Lower lobe of right lung (tissue), 2 donors: ENCODE results near the gene NDUFB6. TPM values are rescaled to one million over a fixed set of nuclear protein-coding genes. Genes with fewer than 3 reads are reported as not detected.

Experiments used
- ATAC-seq, 2 donors: fragments of 200-7000 bp; cut with Tn5 transposase; one replicate each; pipeline ENCODE4 v1.9.1; 2020 to 2022; ENCODE audit warnings: mild to moderate bottlenecking in 2 of 2, moderate library complexity in 2 of 2
- DNase-seq: peaks from one replicate; pipeline ENCODE4 v3.0.0-alpha.2; 2020
- H3K27ac ChIP-seq: fragments of 200-600 bp; one replicate; pipeline ENCODE4 v1.8.0; 2022
- H3K27me3 ChIP-seq: fragments of 200-600 bp; one replicate; pipeline ENCODE4 v1.8.0; 2022; ENCODE audit warnings: low read depth
- H3K36me3 ChIP-seq: fragments of 200-600 bp; one replicate; pipeline ENCODE4 v1.8.0; 2022; ENCODE audit warnings: mild to moderate bottlenecking
- H3K4me1 ChIP-seq: fragments of 200-600 bp; one replicate; pipeline ENCODE4 v1.8.0; 2022
- H3K4me3 ChIP-seq: fragments of 200-600 bp; one replicate; pipeline ENCODE4 v1.8.0; 2022; ENCODE audit warnings: mild to moderate bottlenecking
- H3K9me3 ChIP-seq: fragments of 200-600 bp; one replicate; pipeline ENCODE4 v1.8.0; 2022
- intact Hi-C: fragments of 100-400 bp; cut with DNase I; formaldehyde crosslinking; loops from one replicate; pipeline ENCODE4 v1.11.0; 2022
- total RNA-seq: library from RNA; stranded (reverse); fragmentation: NEBNext Ultra II Directional; extraction: Animal tissue kit (Norgen Biotek cat#: 25700); gene quantifications from one replicate; pipeline ENCODE4 v1.2.1, GENCODE V29; 2021
- TF ChIP-seq, protein P1 (sequence below): fragments of 200-600 bp; IDR thresholded peaks from one replicate; pipeline ENCODE4 v1.8.0; 2022; ENCODE audit warnings: antibody characterized with exemption, mild to moderate bottlenecking
- donor health status: DM: no; HTN: yes; CAD: no; lungs with severe emphysema.

Gene NDUFB6
- total RNA-seq, 1 donor from 2014 or later = 39.0 TPM

DNA sequence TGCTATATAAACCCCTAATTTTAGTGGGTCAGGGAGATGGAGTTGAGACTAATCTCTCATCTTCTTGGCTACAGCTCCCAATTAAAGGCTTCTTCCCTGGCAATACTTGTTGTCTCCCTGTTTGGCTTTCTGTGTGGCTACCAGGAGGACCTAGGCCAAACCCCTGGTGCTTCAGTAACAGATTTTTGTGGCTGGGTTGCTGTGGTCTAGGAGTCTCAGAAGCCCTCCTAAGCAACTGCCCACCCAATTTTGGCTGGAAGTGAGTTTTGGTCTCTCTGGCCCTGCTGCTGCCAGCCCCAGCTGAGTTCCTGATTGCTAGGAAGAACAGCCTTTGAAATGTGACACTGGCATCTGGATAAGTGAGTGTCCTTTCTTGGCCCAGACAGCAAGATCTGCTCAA is 56.7 kb downstream of the NDUFB6 start:
- Histone ChIP-seq H3K36me3 (no peaks in the 10 kb centered on the region), H3K27ac (no peak overlapping the region), H3K4me1 (peaks cover 5% of the 10 kb centered on the region), H3K27me3 (no peaks in the 10 kb centered on the region), H3K9me3 (no peaks in the 10 kb centered on the region), H3K4me3 (no peak overlapping the region)
- intact Hi-C loops = no loop called here
- DNase-seq = no peak
- ATAC-seq = no peak
- TF ChIP-seq, protein P1, sequence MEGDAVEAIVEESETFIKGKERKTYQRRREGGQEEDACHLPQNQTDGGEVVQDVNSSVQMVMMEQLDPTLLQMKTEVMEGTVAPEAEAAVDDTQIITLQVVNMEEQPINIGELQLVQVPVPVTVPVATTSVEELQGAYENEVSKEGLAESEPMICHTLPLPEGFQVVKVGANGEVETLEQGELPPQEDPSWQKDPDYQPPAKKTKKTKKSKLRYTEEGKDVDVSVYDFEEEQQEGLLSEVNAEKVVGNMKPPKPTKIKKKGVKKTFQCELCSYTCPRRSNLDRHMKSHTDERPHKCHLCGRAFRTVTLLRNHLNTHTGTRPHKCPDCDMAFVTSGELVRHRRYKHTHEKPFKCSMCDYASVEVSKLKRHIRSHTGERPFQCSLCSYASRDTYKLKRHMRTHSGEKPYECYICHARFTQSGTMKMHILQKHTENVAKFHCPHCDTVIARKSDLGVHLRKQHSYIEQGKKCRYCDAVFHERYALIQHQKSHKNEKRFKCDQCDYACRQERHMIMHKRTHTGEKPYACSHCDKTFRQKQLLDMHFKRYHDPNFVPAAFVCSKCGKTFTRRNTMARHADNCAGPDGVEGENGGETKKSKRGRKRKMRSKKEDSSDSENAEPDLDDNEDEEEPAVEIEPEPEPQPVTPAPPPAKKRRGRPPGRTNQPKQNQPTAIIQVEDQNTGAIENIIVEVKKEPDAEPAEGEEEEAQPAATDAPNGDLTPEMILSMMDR = no peak

- no peaks in the 10 kb centered on the region for H3K36me3 ChIP-seq
- ATAC-seq = no peak
- intact Hi-C loops = no loop called here
- H3K9me3 ChIP-seq = no peaks in the 10 kb centered on the region
- no peaks in the 10 kb centered on the region for H3K27me3 ChIP-seq
- H3K4me3 ChIP-seq = no peak overlapping the region
- no peak overlapping the region for H3K27ac ChIP-seq
- no peak for DNase-seq
- peaks cover 10% of the 10 kb centered on the region for H3K4me1 ChIP-seq
- TF ChIP-seq, protein P1 = no peak
These were observed 64.2 kb downstream of the NDUFB6 start for GRCh38 chr9:32508728-32509127.

- Histone ChIP-seq H3K27me3 (no peaks in the 10 kb centered on the region), H3K4me3 (no peak overlapping the region), H3K27ac (no peak overlapping the region), H3K36me3 (peaks cover 24% of the 10 kb centered on the region), H3K4me1 (no peaks in the 10 kb centered on the region), H3K9me3 (no peaks in the 10 kb centered on the region)
- DNase-seq (no peak), ATAC-seq (no peak)
- TF ChIP-seq, protein P1 = no peak
- intact Hi-C loops = no loop called here
These were observed 70.0 kb downstream of the NDUFB6 start for GRCh38 chr9:32503008-32503407.

Other genes with a start within 250 kb of the NDUFB6 start
- gene ACO1, start 188.5 kb downstream of the NDUFB6 start, total RNA-seq = 33.6 TPM
- gene RIGI, start 47.0 kb downstream of the NDUFB6 start, total RNA-seq = 24.6 TPM
- 12.3 TPM for gene SMIM27, start 20.8 kb downstream of the NDUFB6 start, total RNA-seq
- 15.4 TPM for gene TOPORS, start 20.6 kb downstream of the NDUFB6 start, total RNA-seq
- not detected for gene TAF1L, start 62.5 kb upstream of the NDUFB6 start, total RNA-seq
- 0.09 TPM for gene TMEM215, start 210.4 kb upstream of the NDUFB6 start, total RNA-seq